Epithelial cell of proximal tubule (primary cell): Measurements from ENCODE around the gene TDO2. TPM values are rescaled to one million over a fixed set of nuclear protein-coding genes. Genes with fewer than 3 reads are reported as not detected.

Source experiments
- DNase-seq: peaks from one replicate; pipeline ENCODE4 v3.0.0-alpha.2; 2011; ENCODE audit warnings: low read depth
- H3K4me3 ChIP-seq: 2 replicates; pipeline ENCODE4 v1.5.1; 2011; ENCODE audit warnings: low read depth, mild to moderate bottlenecking, low read length
- total RNA-seq: library from RNA; depleted of rRNA; stranded (reverse); fragments of >200 nt; gene quantifications from 2 replicates; pipeline ENCODE4 v1.2.3, GENCODE V29; 2015
- TF ChIP-seq, protein P1 (sequence below): conservative IDR thresholded peaks from 2 replicates; pipeline ENCODE4 v1.5.1; 2012; ENCODE audit warnings: low read depth, mild to moderate bottlenecking, low read length

Gene TDO2
- not detected in 2 replicates for total RNA-seq

DNA sequence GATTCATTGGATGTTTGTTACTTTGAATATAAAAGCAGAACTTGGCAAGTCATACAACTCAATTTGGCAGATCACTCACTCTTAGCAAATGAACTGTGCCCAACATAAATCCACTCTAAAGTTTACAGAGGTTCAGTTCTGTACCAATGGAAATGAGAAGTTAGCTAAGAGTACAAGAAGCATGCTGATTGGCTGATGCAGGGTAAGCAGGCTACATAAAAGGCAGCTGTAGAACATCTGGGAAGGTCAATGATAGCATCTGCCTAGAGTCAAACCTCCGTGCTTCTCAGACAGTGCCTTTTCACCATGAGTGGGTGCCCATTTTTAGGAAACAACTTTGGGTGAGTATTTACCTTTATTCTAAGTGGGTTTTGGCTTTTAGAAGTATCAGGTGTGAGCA, at the start of gene TDO2:
Gene TDO2 (plus strand): TSS at position 244 of the 400 bp plus-strand sequence. CDS start 63 bp downstream, at position 307.
- H3K4me3 ChIP-seq: no peak within 1 kb of the TSS
- TF ChIP-seq, protein P1, sequence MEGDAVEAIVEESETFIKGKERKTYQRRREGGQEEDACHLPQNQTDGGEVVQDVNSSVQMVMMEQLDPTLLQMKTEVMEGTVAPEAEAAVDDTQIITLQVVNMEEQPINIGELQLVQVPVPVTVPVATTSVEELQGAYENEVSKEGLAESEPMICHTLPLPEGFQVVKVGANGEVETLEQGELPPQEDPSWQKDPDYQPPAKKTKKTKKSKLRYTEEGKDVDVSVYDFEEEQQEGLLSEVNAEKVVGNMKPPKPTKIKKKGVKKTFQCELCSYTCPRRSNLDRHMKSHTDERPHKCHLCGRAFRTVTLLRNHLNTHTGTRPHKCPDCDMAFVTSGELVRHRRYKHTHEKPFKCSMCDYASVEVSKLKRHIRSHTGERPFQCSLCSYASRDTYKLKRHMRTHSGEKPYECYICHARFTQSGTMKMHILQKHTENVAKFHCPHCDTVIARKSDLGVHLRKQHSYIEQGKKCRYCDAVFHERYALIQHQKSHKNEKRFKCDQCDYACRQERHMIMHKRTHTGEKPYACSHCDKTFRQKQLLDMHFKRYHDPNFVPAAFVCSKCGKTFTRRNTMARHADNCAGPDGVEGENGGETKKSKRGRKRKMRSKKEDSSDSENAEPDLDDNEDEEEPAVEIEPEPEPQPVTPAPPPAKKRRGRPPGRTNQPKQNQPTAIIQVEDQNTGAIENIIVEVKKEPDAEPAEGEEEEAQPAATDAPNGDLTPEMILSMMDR: no peak
- DNase-seq: no peak

DNA sequence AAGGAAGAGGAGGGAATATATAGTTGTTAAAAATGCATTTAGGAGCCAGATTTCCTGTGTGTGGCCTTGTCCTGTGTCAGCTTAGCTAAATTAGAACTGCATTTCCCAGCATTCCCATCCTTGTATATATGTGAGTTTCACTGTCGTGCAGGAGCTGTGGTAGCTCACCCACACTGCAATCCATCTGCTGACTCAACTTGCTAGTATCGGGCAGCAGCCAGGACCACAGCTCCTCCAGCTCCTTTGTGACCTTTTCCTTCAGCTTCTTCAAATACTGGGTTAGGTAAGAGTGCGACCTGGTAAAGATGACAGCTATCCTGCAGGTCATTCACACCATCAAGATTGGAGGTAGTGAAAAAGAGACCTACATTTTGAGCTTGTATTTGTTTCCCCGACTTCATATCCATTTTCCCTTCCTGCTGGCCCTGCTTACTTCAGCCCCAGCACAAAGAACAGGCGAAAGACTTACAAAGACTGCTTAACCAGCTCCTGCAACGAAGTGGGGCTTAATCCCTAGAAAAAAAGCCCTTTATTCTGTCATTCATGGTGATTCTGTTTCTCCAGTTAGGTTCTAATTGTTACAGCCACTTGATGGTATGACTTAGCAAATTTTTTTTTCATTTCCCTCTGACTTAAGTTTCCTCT, 48.8 kb upstream of the TDO2 start:
- H3K4me3 ChIP-seq: no peak overlapping the region
- TF ChIP-seq, protein P1: no peak
- no peak for DNase-seq

DNA sequence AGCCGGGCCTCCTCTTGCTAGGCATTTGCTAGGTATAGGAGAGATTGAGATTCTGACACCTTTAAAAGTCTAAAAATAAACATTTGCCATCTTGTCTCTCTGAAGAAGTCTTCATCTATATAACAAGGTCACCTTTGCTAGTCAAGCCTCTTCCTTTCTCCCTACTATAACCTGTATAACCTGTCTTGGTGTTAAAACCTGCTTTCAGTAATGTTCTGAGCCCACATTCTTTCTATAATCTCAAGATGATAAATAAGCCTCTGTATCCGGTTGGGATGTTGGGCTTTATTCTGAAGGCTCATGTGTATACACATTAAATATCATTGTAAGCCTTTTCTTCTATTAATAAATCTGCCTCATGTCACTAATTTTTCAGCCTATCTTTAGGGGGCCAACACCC, 47.6 kb upstream of the TDO2 start:
- DNase-seq: no peak
- TF ChIP-seq, protein P1: no peak

DNA sequence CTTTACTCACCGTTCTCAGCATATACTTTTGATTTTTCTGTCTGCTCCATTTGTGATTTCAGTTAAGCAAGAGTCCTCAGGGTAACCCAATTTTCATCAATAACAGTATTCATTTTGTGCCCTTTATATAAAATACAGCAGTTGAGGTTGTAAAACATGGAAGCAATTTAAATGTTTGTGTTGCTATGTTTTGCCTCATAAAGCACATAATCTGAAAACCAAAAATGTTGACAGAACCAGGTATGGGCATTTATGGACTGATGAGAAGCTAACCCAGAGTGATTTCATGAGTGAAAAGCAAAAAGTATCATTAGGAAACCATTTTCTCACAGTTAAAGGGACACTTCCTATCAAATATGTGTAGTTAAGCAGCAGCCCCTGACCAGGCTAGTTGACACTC, 37.3 kb upstream of the TDO2 start, which contains the start of gene ASIC5:
Gene ASIC5 (minus strand): TSS at position 101 of the 400 bp plus-strand sequence. CDS start 51 bp downstream, at position 50.
- H3K4me3 ChIP-seq: no peak within 1 kb of the TSS
- DNase-seq: no peak
- TF ChIP-seq, protein P1: no peak

More for the DNA sequence above, 47.6 kb upstream of the TDO2 start:
- H3K4me3 ChIP-seq: no peak overlapping the region

DNA sequence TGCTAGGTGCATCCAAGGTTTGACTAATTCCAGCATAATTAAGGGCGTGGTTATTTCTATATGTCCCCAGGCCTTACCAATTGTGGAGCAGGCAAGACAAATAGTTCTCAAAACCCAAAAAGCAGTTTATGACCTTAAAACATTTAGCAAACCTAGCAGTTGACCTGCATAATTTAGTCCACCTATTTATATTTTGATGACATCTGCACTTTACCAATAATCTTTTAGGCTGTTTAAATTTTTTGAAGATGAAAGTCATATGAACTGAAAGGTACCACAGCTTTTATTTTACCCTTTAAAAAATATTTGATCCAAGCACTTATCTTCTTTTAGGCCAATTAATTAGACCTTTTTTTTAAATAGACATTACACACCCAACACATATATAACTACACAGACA, 27.6 kb upstream of the TDO2 start:
- no peak for DNase-seq
- H3K4me3 ChIP-seq: no peak overlapping the region
- TF ChIP-seq, protein P1: no peak

DNA sequence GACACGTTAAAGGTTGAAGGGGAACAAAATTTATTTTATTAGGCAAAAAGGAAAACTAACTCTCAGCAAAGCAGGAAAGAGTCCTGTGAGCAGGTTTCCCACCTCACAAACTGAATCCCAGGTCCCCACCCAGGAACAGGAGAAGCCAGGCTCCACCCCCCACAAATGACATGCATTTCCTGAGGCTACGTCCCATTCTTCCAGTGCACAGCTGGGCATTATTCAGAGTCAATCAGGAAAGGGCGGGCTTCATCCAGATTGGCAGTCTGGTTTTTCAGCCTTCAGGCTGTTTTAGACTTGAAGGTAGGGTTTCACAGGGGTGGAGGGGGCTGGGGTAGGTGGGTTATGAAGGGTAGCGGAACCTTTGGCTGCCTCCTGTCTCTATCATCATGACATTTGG, 25.5 kb upstream of the TDO2 start:
- TF ChIP-seq, protein P1: no peak
- H3K4me3 ChIP-seq: no peak overlapping the region
- no peak for DNase-seq

DNA sequence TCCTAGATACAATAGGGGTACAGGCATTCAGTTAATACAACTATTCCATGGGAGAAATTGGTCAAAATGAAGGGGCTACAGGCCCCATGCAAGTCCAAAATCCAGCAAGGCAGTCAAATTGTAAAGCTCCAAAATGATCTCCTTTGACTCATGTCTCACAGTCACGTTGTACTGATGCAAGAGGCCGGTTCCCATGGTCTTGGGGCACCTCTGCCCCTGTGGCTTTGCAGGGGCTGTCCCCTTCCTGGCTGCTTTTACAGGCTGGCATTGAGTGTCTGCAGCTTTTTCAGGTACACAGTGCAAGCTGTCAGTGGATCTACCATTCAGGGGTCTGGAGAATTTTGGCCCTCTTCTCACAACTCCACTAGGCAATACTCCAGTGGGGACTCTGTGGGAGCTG, 24.9 kb upstream of the TDO2 start:
- TF ChIP-seq, protein P1: no peak
- no peak for DNase-seq
- no peak overlapping the region for H3K4me3 ChIP-seq
